ENCODE results near the gene P2RY8.
"Not testable (repeated sequence)": the region's sequence is repeated elsewhere in the genome, so short reads cannot be mapped to it uniquely, and the experiment has no call there.

The P2RY8 gene

GRCh38 chrX:1487401-1487800, 49.6 kb downstream of the P2RY8 start:
- no peak for DNase-seq (ENCODE audit: low spot score)

- no peak for DNase-seq (ENCODE audit: low spot score)
Observed at GRCh38 chrX:1486749-1487361, 50.1 kb downstream of the P2RY8 start.

GRCh38 chrX:1486177-1486576, 50.8 kb downstream of the P2RY8 start:
- no peak for DNase-seq (ENCODE audit: low spot score)

- no peak for DNase-seq (ENCODE audit: low spot score)
Observed at GRCh38 chrX:1485033-1485432, 52.0 kb downstream of the P2RY8 start.

GRCh38 chrX:1484638-1485019, 52.4 kb downstream of the P2RY8 start:
- DNase-seq (ENCODE audit: low spot score): no peak

- no peak for DNase-seq (ENCODE audit: low spot score)
Observed at GRCh38 chrX:1483843-1484637, 52.9 kb downstream of the P2RY8 start.

- DNase-seq (ENCODE audit: low spot score): not testable (repeated sequence)
Observed at GRCh38 chrX:1482530-1482928, 54.5 kb downstream of the P2RY8 start.

GRCh38 chrX:1481636-1482529, 55.1 kb downstream of the P2RY8 start:
- DNase-seq (ENCODE audit: low spot score): peak; percentile 80

- DNase-seq (ENCODE audit: low spot score): no peak
Observed at GRCh38 chrX:1480082-1480785, 56.8 kb downstream of the P2RY8 start.

GRCh38 chrX:1477801-1478458, 59.1 kb downstream of the P2RY8 start:
- no peak for DNase-seq (ENCODE audit: low spot score)

- no peak for DNase-seq (ENCODE audit: low spot score)
Observed at GRCh38 chrX:1477229-1477628, 59.8 kb downstream of the P2RY8 start.

- DNase-seq (ENCODE audit: low spot score): no peak
Observed at GRCh38 chrX:1476682-1477081, 60.3 kb downstream of the P2RY8 start.

- DNase-seq (ENCODE audit: low spot score): no peak
Observed at GRCh38 chrX:1475881-1476280, 61.1 kb downstream of the P2RY8 start.

GRCh38 chrX:1475481-1475880, 61.5 kb downstream of the P2RY8 start:
- no peak for DNase-seq (ENCODE audit: low spot score)

- DNase-seq (ENCODE audit: low spot score): not testable (repeated sequence)
Observed at GRCh38 chrX:1474593-1474992, 62.4 kb downstream of the P2RY8 start.

- no peak for DNase-seq (ENCODE audit: low spot score)
Observed at GRCh38 chrX:1472975-1473374, 64.0 kb downstream of the P2RY8 start.

GRCh38 chrX:1468250-1468772, 68.7 kb downstream of the P2RY8 start:
- DNase-seq (ENCODE audit: low spot score): peak; percentile 77

GRCh38 chrX:1466971-1467561, 69.9 kb downstream of the P2RY8 start:
- peak; percentile 46 for DNase-seq (ENCODE audit: low spot score)

- DNase-seq (ENCODE audit: low spot score): no peak
Observed at GRCh38 chrX:1466232-1466661, 70.7 kb downstream of the P2RY8 start.

GRCh38 chrX:1465286-1466231, 71.4 kb downstream of the P2RY8 start:
- no peak for DNase-seq (ENCODE audit: low spot score)
